ENCODE measurements around the gene TRIM68.

Gene TRIM68

GRCh38 chr11:4607781-4608666, at the start of gene TRIM68 (continued):
- TF ChIP-seq YY2 (tag by site-specific recombination; IDR thresholded peaks at IDR 0.05) = no peak
- peak; percentile 65 for TF ChIP-seq ZNF10 (tag by site-specific recombination; IDR thresholded peaks at IDR 0.05)
- no peak for TF ChIP-seq ZNF404 (tag by site-specific recombination; IDR thresholded peaks at IDR 0.05)
- peak; percentile 86 for TF ChIP-seq ZBTB6 (tag by site-specific recombination; IDR thresholded peaks at IDR 0.05)
- TF ChIP-seq GLIS2 (tag by site-specific recombination; IDR thresholded peaks at IDR 0.05) = peak; percentile 47; the same call in 1 of the 2 replicates
- TF ChIP-seq ATF2 (tag by site-specific recombination; IDR thresholded peaks at IDR 0.05; ENCODE audit: low read depth) = no peak
- TF ChIP-seq PATZ1 (tag by site-specific recombination; IDR thresholded peaks at IDR 0.05) = peak; percentile 54
- TF ChIP-seq ZNF596 (tag by site-specific recombination; IDR thresholded peaks at IDR 0.05) = no peak
- peak; percentile 95 for TF ChIP-seq ZNF341 (tag by site-specific recombination; IDR thresholded peaks at IDR 0.05; ENCODE audit: low read depth)
- TF ChIP-seq ZNF398 (tag by site-specific recombination; IDR thresholded peaks at IDR 0.05) = no peak
- peak; percentile 89 for TF ChIP-seq ZNF518A (tag by site-specific recombination; conservative IDR thresholded peaks at IDR 0.05; ENCODE audit: low read depth)
- peak; percentile 29; the same call in 1 of the 2 replicates for TF ChIP-seq PRDM10 (tag by site-specific recombination; IDR thresholded peaks at IDR 0.05)
- no peak for TF ChIP-seq ZNF792 (tag by site-specific recombination; IDR thresholded peaks at IDR 0.05)
- peak; percentile 50; the same call in 1 of the 2 replicates for TF ChIP-seq ZNF2 (tag by site-specific recombination; IDR thresholded peaks at IDR 0.05)
- TF ChIP-seq KLF17 (tag by site-specific recombination; IDR thresholded peaks at IDR 0.05) = no peak
- TF ChIP-seq ZBTB48 (tag by site-specific recombination; IDR thresholded peaks at IDR 0.05) = peak; percentile 58
- TF ChIP-seq ZNF138 (tag by site-specific recombination; IDR thresholded peaks at IDR 0.05; ENCODE audit: borderline replicate concordance) = no peak
- no peak for TF ChIP-seq ZNF510 (tag by site-specific recombination; IDR thresholded peaks at IDR 0.05; ENCODE audit: insufficient replicate concordance)
